CD4-positive, alpha-beta T cell treated with Interleukin-4 for 4 hours (primary cell): ENCODE results near the gene ACER2.
A peak's percentile ranks its signal among the peaks of the same experiment; 100 is the strongest.

Experiments used
- DNase-seq: peaks from one replicate; pipeline ENCODE4 v3.0.0-alpha.2; 2020

ACER2 gene

GRCh38 chr9:19456996-19457692 is 48.3 kb downstream of the ACER2 start:
- peak; percentile 76 for DNase-seq

- DNase-seq: no peak
These were observed 48.8 kb downstream of the ACER2 start for GRCh38 chr9:19457693-19458009.

GRCh38 chr9:19460243-19460642 is 51.4 kb downstream of the ACER2 start:
- no peak for DNase-seq

- no peak for DNase-seq
These were observed 52.3 kb downstream of the ACER2 start for GRCh38 chr9:19461135-19461534.

- DNase-seq: no peak
These were observed 55.4 kb downstream of the ACER2 start for GRCh38 chr9:19464061-19464763.

GRCh38 chr9:19464764-19465585 is 56.2 kb downstream of the ACER2 start:
- DNase-seq: peak; percentile 71

- DNase-seq: no peak
These were observed 56.9 kb downstream of the ACER2 start for GRCh38 chr9:19465586-19466279.

GRCh38 chr9:19466280-19466639 is 57.5 kb downstream of the ACER2 start:
- no peak for DNase-seq

- no peak for DNase-seq
These were observed 60.5 kb downstream of the ACER2 start for GRCh38 chr9:19469271-19469670.

GRCh38 chr9:19470567-19470966 is 61.8 kb downstream of the ACER2 start:
- no peak for DNase-seq

- DNase-seq: no peak
These were observed 62.3 kb downstream of the ACER2 start for GRCh38 chr9:19470981-19471650.

- DNase-seq: peak; percentile 25
These were observed 63.2 kb downstream of the ACER2 start for GRCh38 chr9:19471737-19472648.

- no peak for DNase-seq
These were observed 64.8 kb downstream of the ACER2 start for GRCh38 chr9:19473605-19474004.

- no peak for DNase-seq
These were observed 71.1 kb downstream of the ACER2 start for GRCh38 chr9:19479874-19480273.

- no peak for DNase-seq
These were observed 71.5 kb downstream of the ACER2 start for GRCh38 chr9:19480345-19480744.

GRCh38 chr9:19481121-19481870 is 72.5 kb downstream of the ACER2 start:
- DNase-seq: no peak

GRCh38 chr9:19481971-19482404 is 73.2 kb downstream of the ACER2 start:
- DNase-seq: no peak

GRCh38 chr9:19484699-19485098 is 75.9 kb downstream of the ACER2 start:
- DNase-seq: no peak

- no peak for DNase-seq
These were observed 76.4 kb downstream of the ACER2 start for GRCh38 chr9:19485193-19485592.

GRCh38 chr9:19486803-19487202 is 78.0 kb downstream of the ACER2 start:
- DNase-seq: no peak

GRCh38 chr9:19488721-19489120 is 79.9 kb downstream of the ACER2 start:
- no peak for DNase-seq
